GM13977 (cell line): ENCODE data around the gene DLX4.

ENCODE experiments used
- DNase-seq: peaks from one replicate; pipeline ENCODE4 v3.0.0; 2012; ENCODE audit warnings: low spot score
- CTCF ChIP-seq: IDR thresholded peaks from 2 replicates; pipeline ENCODE4 v1.5.1; 2012; ENCODE audit warnings: mild to moderate bottlenecking, control low read depth; ENCODE audit not compliant: insufficient read depth; ENCODE audit errors: extremely low read depth, missing control alignments
- in situ Hi-C: fragments of 300-500 bp; cut with MboI; formaldehyde crosslinking; loops from one replicate; pipeline ENCODE4 v1.12.0; 2022; ENCODE audit warnings: low sequenced_read_pairs, low pct_unique_long_range_greater_than_20kb, mixed read lengths, inconsistent platforms; ENCODE audit not compliant: unreplicated experiment

The DLX4 gene

DNA sequence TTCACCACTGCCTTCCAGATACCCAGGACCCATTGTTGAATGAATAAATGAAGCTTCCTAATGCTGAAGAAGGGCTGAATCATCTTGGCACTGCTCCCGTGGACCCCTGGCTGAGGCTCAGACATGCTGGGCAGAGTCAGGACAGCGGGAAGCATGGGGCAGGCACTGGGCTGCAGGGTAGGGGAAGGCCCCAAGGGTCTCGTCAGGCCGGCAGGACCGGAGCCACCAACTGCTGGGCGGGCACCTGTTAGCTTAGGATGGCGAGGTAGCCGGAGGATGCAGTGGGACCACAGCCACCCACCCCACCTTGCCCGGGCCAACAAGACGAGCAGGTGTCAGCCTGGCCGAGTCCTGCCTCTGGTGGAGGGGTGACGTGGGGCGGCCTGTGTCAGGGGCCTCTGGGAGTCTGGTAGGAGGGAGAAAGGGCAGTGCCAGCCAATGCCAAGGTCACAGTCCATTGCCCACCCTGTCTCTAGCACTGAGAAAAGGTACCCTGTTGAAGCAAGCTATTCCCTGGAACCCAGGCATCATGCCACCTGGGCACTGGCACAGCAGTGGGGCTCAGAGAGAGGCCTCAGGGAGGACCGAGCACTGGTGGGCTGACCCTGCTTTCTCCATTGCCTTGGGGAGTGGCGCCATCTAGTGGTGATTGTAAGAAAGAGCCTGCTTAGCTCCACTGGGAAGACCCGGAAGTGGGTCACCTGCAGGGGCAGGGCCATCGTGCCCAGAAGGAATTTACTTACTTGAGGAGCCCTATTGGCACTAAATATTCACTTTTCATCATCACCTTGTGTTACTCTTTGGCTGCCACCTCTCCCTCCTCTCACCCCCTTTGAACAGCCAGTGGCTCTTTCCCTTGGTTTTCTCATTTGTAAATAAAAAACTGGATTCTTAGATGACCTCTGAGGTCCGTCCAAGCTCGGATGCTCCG is 29.0 kb downstream of the DLX4 start:
- TF ChIP-seq CTCF, result peak; percentile 87
- peak; percentile 87 for DNase-seq
- in situ Hi-C loops, result loop anchor here (25.0 kb wide), 2 partner anchors 286 to 436 kb away; partner anchors contain the start of gene SLC35B1

DNA sequence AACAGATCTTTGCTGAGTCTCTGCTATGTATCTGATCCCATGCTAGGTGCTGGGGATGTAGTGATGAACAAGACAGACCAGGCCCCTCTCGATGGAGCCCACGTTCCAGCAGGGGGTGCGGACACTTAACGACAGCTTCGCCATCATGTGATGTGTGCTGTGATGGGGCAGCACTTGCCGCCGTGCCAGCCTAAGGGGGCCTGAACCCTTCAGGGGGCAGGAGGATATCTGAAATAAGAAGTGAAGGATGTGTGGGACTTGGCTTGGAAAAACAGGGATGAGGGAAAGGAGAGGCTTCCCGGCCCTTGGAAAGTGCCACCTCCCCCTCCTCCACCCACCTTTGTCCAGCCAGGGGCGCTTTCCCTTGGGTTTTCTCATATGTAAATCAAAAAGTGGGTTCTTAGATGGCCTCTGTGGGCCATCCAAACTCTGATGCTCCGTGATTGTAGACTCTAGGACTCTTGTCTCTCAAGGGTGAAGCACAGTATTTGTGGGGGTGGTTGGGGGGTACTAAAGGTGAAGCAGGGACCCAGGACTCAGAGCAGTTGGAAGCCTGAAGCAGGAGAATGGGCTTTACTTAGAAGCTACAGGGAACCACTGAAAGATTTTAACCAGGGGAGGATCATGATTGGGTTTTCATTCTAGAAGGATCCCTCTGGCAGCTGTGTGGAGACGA is 30.0 kb downstream of the DLX4 start:
- in situ Hi-C loops, result loop anchor here (25.0 kb wide), 2 partner anchors 287 to 437 kb away; partner anchors contain the start of gene SLC35B1
- DNase-seq, result peak; percentile 9
- TF ChIP-seq CTCF, result no peak

GRCh38 chr17:50003911-50004310 is 34.9 kb downstream of the DLX4 start:
- DNase-seq, result no peak
- in situ Hi-C loops, result loop anchor here (5.0 kb wide), 1 partner anchor 142 kb away; no protein-coding TSS in a partner anchor
- no peak for TF ChIP-seq CTCF

GRCh38 chr17:50009282-50009681 is 40.3 kb downstream of the DLX4 start:
- DNase-seq, result no peak
- in situ Hi-C loops, result no loop called here
- no peak for TF ChIP-seq CTCF

GRCh38 chr17:50013079-50013478 is 44.1 kb downstream of the DLX4 start:
- no peak for TF ChIP-seq CTCF
- in situ Hi-C loops, result no loop called here
- no peak for DNase-seq

DNA sequence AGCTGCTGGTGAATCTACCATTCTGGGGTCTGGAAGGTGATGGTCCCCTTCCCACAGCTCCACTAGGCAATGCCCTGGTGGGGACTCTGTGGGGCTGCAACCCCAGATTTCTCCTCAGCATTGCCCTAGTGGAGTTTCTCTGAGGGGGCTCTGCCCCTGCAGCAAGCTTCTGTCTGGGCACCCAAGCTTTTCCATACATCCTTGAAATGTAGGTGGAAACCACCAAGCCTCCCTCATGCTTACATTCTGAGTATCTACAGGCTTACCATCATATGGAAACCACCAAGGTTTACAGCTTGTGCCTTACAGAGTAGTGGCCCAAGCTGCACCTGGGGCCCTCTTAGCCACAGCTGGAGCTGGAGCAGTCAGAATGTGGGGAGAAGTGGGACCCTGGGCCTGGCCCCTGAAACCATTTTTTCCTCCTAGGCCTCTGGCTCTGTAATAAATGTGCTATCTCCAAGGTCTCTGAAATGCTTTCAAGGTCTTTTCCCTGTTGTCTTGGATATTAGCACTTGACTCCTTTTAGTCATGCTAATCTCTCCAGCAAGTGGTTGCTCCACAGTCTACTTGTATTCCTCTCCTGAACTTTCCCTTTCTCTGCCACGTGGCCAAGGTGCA is 45.6 kb downstream of the DLX4 start:
- no peak for DNase-seq
- in situ Hi-C loops, result no loop called here
- TF ChIP-seq CTCF, result no peak
